Measurements from ENCODE around the gene ZNF609.

The ZNF609 gene

GRCh38 chr15:64455961-64456371 lies 4.4 kb upstream of the ZNF609 start:
- H3K4me3 ChIP-seq (ENCODE audit: control insufficient read depth, low read depth, low read length), result no peak overlapping the region
- no peak for TF ChIP-seq CTCF (conservative IDR thresholded peaks at IDR 0.05; ENCODE audit: control insufficient read depth, insufficient read depth, low read depth, low read length)
- no peak for DNase-seq (ENCODE audit: low read depth)

- TF ChIP-seq CTCF (conservative IDR thresholded peaks at IDR 0.05; ENCODE audit: control insufficient read depth, insufficient read depth, low read depth, low read length), result no peak
- no peak overlapping the region for H3K4me3 ChIP-seq (ENCODE audit: control insufficient read depth, low read depth, low read length)
- DNase-seq (ENCODE audit: low read depth), result no peak
Measured at GRCh38 chr15:64456634-64457108, 3.7 kb upstream of the ZNF609 start.

GRCh38 chr15:64459066-64459781 lies 1.2 kb upstream of the ZNF609 start:
- no peak overlapping the region for H3K4me3 ChIP-seq (ENCODE audit: control insufficient read depth, low read depth, low read length)
- no peak for DNase-seq (ENCODE audit: low read depth)
- no peak for TF ChIP-seq CTCF (conservative IDR thresholded peaks at IDR 0.05; ENCODE audit: control insufficient read depth, insufficient read depth, low read depth, low read length)

GRCh38 chr15:64460724-64461720 lies 644 bp downstream of the ZNF609 start:
- peak; percentile 88 for DNase-seq (ENCODE audit: low read depth)
- H3K4me3 ChIP-seq (ENCODE audit: control insufficient read depth, low read depth, low read length), result peak overlapping the region; percentile 71
- peak; percentile 12 for TF ChIP-seq CTCF (conservative IDR thresholded peaks at IDR 0.05; ENCODE audit: control insufficient read depth, insufficient read depth, low read depth, low read length)

- no peak for DNase-seq (ENCODE audit: low read depth)
- peak overlapping the region; percentile 71 for H3K4me3 ChIP-seq (ENCODE audit: control insufficient read depth, low read depth, low read length)
- no peak for TF ChIP-seq CTCF (conservative IDR thresholded peaks at IDR 0.05; ENCODE audit: control insufficient read depth, insufficient read depth, low read depth, low read length)
Measured at GRCh38 chr15:64461721-64462162, 1.4 kb downstream of the ZNF609 start.

GRCh38 chr15:64462492-64462891 lies 2.1 kb downstream of the ZNF609 start:
- no peak for TF ChIP-seq CTCF (conservative IDR thresholded peaks at IDR 0.05; ENCODE audit: control insufficient read depth, insufficient read depth, low read depth, low read length)
- DNase-seq (ENCODE audit: low read depth), result no peak
- no peak overlapping the region for H3K4me3 ChIP-seq (ENCODE audit: control insufficient read depth, low read depth, low read length)

All from fibroblast of mammary gland (primary cell).